OCI-LY3 (cell line): ENCODE data around the gene ZNF620.

Experiments
- CTCF ChIP-seq: fragments of 200-600, 300-600 bp; sonication (generic); IDR thresholded peaks from 2 replicates; pipeline ENCODE4 v1.5.1; 2014; ENCODE audit warnings: antibody characterized with exemption, low read length, low read depth
- EZH2phosphoT487 ChIP-seq: fragments of 200-600 bp; shearing (Covaris generic); IDR thresholded peaks from 2 replicates; pipeline ENCODE4 v1.6.1; 2018; ENCODE audit warnings: antibody characterized with exemption, mixed run types, low read depth

- no peak for TF ChIP-seq CTCF
- TF ChIP-seq EZH2phosphoT487, result no peak
Observed at GRCh38 chr3:40476478-40477470, 29.1 kb upstream of the ZNF620 start, which contains the start of gene ZNF619.
